Endothelial cell (in vitro differentiated cells): ENCODE results near the gene GYPC. TPM values are rescaled to one million over a fixed set of nuclear protein-coding genes. Genes with fewer than 3 reads are reported as not detected.
A peak's percentile ranks its signal among the peaks of the same experiment; 100 is the strongest.

Source experiments
- DNase-seq: peaks from one replicate; pipeline ENCODE4 v3.0.0; 2021; ENCODE audit warnings: low spot score
- H3K27ac Mint-ChIP-seq: one replicate; pipeline ENCODE4 v1.8.0; 2021; ENCODE audit warnings: mixed read lengths, inconsistent platforms; ENCODE audit not compliant: unreplicated experiment
- H3K27me3 Mint-ChIP-seq: one replicate; pipeline ENCODE4 v1.8.0; 2021; ENCODE audit warnings: mild to moderate bottlenecking, moderate library complexity, mixed read lengths, inconsistent platforms; ENCODE audit not compliant: unreplicated experiment
- H3K36me3 Mint-ChIP-seq: one replicate; pipeline ENCODE4 v1.8.0; 2021; ENCODE audit warnings: mild to moderate bottlenecking, low read depth, mixed read lengths, inconsistent platforms; ENCODE audit not compliant: unreplicated experiment
- H3K4me1 Mint-ChIP-seq: one replicate; pipeline ENCODE4 v1.8.0; 2021; ENCODE audit warnings: mild to moderate bottlenecking, mixed read lengths, inconsistent platforms; ENCODE audit not compliant: unreplicated experiment
- H3K4me3 Mint-ChIP-seq: one replicate; pipeline ENCODE4 v1.8.0; 2021; ENCODE audit warnings: mild to moderate bottlenecking, mixed read lengths, inconsistent platforms; ENCODE audit not compliant: unreplicated experiment
- H3K9me3 Mint-ChIP-seq: one replicate; pipeline ENCODE4 v1.8.0; 2021; ENCODE audit warnings: mixed read lengths, inconsistent platforms; ENCODE audit not compliant: unreplicated experiment
- total RNA-seq: library from RNA; stranded (reverse); fragmentation: NEBNext Ultra II Directional; extraction: Animal tissue kit (Norgen Biotek cat#: 25700); gene quantifications from one replicate; pipeline ENCODE4 v1.2.1, GENCODE V29; 2021; ENCODE audit not compliant: unreplicated experiment
- TF ChIP-seq, protein P1 (sequence below): fragments of 200-600 bp; sonication (generic); IDR thresholded peaks from one replicate; pipeline ENCODE4 v1.5.0; 2021; ENCODE audit warnings: antibody characterized with exemption; ENCODE audit not compliant: unreplicated experiment

Gene GYPC
- total RNA-seq, 1 donor from 2014 or later = 154 TPM

DNA sequence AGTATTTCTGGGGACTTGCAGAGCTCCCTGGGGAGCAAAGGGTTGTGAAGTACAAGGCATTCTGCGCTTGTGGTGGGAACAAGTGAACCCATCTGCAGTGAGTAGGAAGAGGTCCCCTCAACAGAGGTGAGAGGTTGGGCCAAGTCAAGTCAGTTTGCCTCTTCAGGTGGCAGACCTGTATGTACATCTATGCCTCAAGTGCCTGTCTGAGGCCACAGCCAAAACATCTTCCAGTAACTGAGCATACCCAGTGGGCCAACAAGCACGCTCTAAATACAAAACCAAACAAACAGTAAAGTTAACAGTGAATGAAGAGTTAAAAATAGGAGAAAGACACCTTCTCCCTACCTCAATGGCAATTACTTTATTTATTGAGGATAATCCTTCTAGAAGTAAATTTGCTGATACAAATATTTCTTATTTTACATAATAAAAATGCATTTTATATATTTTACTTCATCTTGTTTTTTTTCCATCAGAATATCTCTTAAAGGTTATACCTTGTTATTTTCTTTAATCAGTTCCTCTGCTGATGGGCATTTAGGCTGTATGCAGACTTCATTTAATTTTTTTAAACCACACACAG is 2.5 kb downstream of the GYPC start:
- H3K27ac Mint-ChIP-seq = peak overlapping the region; percentile 75

DNA sequence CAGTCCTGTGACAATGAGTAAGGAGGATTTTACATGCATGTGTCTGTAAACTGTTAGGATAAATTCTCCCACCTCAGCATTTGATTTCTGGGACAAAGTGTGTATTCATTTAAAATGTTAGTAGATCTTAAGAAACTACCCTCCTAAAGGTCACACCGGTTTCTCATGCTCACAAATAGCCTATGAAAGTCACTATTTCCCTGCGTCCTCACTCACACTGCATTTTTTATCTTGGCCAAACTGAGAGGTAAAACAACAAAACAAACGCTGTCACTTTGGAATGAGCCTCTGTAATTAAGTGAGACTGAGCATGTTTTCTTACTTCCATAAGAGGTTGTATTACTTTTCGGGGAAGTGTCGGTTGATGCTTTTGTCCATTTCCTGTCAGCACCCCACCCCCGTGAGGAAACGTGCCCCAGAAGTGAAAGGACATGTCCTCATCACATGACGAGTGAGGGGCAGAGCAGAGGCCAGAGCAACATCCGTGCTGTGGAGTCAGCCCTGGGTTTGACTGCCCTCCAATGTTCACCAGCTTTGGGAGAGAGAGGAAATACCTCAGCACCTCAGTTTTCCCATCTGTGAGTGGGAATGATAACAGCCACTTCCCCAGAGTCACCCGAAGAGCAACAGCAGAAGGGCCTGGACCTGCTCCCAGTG is 3.1 kb downstream of the GYPC start:
- H3K4me1 Mint-ChIP-seq = peaks cover 50% of the 10 kb centered on the region
- DNase-seq = no peak
- peak overlapping the region; percentile 84 for H3K27ac Mint-ChIP-seq
- peak overlapping the region; percentile 58 for H3K4me3 Mint-ChIP-seq
- H3K27me3 Mint-ChIP-seq = peaks cover 21% of the 10 kb centered on the region
- peaks cover 27% of the 10 kb centered on the region for H3K36me3 Mint-ChIP-seq
- TF ChIP-seq, protein P1, sequence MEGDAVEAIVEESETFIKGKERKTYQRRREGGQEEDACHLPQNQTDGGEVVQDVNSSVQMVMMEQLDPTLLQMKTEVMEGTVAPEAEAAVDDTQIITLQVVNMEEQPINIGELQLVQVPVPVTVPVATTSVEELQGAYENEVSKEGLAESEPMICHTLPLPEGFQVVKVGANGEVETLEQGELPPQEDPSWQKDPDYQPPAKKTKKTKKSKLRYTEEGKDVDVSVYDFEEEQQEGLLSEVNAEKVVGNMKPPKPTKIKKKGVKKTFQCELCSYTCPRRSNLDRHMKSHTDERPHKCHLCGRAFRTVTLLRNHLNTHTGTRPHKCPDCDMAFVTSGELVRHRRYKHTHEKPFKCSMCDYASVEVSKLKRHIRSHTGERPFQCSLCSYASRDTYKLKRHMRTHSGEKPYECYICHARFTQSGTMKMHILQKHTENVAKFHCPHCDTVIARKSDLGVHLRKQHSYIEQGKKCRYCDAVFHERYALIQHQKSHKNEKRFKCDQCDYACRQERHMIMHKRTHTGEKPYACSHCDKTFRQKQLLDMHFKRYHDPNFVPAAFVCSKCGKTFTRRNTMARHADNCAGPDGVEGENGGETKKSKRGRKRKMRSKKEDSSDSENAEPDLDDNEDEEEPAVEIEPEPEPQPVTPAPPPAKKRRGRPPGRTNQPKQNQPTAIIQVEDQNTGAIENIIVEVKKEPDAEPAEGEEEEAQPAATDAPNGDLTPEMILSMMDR = no peak
- H3K9me3 Mint-ChIP-seq = no peaks in the 10 kb centered on the region

More for the DNA sequence above, 2.5 kb downstream of the GYPC start:
- peaks cover 19% of the 10 kb centered on the region for H3K27me3 Mint-ChIP-seq
- no peak overlapping the region for H3K4me3 Mint-ChIP-seq
- TF ChIP-seq, protein P1 = no peak
- H3K36me3 Mint-ChIP-seq = peaks cover 23% of the 10 kb centered on the region
- H3K9me3 Mint-ChIP-seq = no peaks in the 10 kb centered on the region
- H3K4me1 Mint-ChIP-seq = peaks cover 50% of the 10 kb centered on the region
- no peak for DNase-seq

DNA sequence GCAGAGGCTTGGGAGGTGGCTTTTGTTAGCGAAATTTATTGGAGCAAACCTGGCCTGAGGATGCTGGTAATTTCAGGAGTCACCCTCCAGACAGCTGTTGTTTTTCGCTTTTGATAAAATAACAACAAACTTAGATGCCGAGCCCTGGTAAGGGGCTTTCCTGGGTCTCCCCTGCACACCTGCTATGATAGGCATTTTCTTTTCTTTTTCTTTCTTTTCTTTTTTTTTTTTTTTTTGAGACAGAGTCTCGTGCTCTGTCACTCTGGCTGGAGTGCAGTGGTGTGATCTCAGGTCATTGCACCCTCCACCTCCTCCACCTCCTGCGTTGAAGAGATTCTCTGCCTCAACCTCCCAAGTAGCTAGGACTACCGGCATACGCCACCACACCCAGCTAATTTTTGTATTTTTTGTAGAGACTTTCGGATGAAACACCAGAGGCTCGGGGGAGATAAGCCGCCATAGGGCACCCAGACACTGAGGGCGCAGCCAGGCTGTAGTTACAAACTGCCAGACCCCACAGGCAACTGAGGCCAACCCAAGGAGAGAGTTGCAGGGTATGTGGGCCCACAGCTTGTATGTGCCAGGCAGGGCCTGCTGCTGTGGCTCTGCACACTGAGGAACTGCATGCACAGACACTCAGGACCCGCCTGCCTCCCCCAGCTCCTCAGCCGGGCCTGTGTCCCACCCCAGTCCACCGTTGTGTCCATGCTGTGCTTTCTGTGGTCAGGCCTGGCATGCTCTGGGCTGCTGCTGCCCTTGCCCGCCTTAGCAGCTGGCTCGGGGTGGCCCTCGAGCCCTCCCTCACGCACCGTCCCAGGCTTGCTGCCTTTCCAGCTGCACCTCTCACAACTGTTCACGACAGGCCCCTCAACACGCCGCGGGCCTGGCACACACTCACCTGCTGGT is 3.9 kb downstream of the GYPC start:
- no peak overlapping the region for H3K27ac Mint-ChIP-seq
- TF ChIP-seq, protein P1 = no peak

DNA sequence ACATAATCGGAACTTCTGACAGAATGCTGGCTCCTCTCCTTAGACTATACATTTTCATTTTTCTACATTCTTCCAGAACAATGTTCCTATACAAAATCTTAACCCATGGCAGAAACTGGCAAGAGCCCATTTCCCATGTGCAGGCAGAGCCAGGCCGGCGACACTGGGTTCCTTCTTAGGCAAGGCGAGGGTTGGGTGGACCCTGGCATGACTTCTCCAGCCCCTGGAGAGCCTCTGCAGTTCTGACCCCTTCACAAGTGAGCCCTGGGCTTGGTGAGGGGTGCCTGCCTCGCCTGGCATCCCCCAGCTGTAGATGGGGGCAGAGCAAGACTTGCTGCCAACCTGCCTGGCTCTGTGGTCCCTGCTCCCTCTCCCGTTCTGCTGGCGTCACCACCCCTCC is 5.0 kb downstream of the GYPC start:
- Mint-ChIP-seq H3K4me3 (no peak overlapping the region), H3K27me3 (peaks cover 17% of the 10 kb centered on the region), H3K9me3 (no peaks in the 10 kb centered on the region), H3K27ac (no peak overlapping the region), H3K36me3 (peaks cover 31% of the 10 kb centered on the region), H3K4me1 (peaks cover 44% of the 10 kb centered on the region)
- DNase-seq = no peak
- TF ChIP-seq, protein P1 = no peak

More for the DNA sequence above, 3.9 kb downstream of the GYPC start:
- H3K9me3 Mint-ChIP-seq = no peaks in the 10 kb centered on the region
- no peak for DNase-seq
- H3K27me3 Mint-ChIP-seq = peaks cover 21% of the 10 kb centered on the region
- peaks cover 51% of the 10 kb centered on the region for H3K4me1 Mint-ChIP-seq
- peaks cover 31% of the 10 kb centered on the region for H3K36me3 Mint-ChIP-seq
- no peak overlapping the region for H3K4me3 Mint-ChIP-seq
